NCI-H2196 (cell line): Measurements from ENCODE around the gene HLCS.

ENCODE experiments used
- DNase-seq: peaks from one replicate; lab custom pipeline; 2025; ENCODE audit not compliant: unreplicated experiment; lab: John Stamatoyannopoulos, UW

HLCS gene

DNA sequence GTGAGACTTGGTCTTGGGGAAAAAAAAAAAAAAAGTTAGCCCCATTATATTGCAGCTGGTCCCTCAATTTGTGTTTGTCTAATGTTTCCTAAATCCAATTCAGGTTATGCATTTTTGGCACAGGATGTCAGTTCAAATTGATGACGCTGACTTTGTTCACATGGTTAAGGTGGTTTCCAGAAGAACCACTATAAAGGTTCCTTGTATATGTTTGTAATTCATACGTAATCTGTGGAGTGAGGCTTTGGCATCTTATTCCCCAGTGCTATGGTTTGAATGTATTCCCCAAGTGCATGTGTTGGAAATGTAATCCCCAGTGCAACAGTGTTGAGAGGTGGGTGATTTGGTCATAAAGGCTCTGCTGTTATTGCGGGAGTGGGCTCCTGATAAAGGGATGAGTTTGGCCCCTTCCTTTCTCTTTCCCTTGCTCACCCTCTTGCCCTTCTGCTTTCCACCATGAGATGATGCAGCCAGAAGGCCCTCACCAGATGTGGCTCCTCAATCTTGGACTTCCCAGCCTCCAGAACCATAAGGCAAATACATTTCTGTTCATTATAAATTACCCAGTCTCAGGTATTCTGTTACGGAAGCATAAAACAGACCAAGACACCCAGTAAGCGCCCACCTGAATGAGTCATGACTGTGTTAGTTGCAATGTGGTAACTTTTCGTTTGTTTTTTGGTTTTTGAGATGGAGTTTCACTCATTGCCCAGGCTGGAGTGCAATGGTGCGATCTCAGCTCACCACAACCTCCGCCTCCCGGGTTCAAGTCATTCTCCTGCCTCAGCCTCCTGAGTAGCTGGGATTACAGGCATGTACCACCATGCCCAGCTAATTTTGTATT lies 19.5 kb upstream of the HLCS start:
- DNase-seq: no peak

DNA sequence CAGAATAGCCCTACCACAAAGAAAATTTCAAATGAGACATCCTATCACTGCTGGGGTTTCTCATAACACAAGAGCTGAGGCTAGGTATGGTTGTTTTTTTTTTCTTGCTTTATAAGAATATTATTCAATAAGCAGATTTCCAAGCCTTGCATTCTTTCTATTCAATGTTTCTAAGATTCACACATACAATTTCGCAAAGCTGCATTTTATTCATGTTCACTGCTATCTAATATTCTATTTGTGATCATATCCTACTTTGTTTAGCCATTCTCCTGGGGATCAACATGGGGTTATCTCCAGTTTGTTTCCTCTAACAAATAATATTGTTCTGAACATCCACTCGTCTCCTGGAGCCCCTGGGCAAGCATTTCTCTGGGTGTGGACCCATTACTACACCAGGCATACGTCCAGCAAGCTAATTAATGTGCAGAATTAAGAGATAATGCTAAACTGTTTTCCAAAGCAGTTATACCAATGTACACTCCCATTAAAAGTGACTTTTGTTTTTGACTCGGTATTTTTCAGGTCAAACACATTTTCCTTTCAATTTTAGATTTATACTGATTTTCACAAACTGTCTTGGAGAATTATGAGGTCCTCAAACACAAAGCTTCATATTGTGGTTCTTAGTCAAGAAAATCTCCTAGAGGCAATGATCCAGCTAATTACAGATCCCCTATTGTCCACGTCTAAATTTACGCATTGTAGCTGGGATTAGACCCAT lies 15.7 kb upstream of the HLCS start:
- DNase-seq: no peak

DNA sequence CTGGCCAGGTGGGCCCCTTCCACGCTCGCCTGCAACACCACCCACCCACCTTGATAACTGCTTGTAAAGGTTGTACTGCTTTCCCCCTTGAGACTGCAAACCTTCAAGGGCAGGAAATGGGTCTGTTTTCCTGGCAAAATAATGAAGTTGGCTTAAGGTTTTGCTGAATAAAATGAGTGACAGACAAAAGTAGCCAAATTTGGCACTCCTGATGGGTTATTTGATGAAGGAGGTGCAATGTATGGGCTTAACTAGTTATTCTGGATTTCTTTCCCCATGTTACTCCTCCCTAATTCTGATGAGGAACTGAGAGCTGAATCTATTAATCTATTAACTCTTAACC lies 14.6 kb upstream of the HLCS start:
- DNase-seq: no peak

GRCh38 chr21:36980280-36981048 lies 14.0 kb upstream of the HLCS start:
- peak; percentile 51 for DNase-seq

- peak; percentile 46 for DNase-seq
Measured at GRCh38 chr21:36976882-36977651, 10.6 kb upstream of the HLCS start.

DNA sequence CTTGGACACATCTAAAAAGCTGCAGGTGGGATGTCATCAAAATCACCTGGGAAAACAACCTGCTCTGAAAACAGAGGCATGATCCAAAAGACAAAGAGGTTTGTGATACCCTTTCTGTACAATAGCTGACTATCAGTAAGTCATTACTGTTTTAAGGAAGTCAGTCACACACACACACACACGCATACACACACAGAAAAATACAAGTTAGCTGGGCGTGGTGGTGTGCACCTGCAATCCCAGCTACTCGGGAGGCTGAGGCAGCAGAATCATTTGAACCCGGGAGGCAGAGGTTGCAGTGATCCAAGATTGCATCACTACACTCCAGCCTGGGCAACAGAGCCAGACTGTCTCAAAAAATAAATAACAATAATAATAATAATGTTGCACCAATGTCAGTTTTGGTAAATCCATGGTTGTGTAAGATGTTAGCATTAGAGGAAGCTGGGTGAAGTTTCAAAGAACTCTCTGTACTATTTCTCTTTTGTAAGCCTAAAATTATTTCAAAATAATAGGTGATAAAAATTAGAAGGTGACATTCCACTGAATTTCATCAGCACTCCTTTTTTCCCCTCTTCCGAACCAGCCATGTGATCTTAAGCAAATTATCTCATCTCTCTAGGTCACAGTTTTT lies 9.9 kb upstream of the HLCS start:
- no peak for DNase-seq

- DNase-seq: no peak
Measured at GRCh38 chr21:36974851-36975192, 8.4 kb upstream of the HLCS start.

DNA sequence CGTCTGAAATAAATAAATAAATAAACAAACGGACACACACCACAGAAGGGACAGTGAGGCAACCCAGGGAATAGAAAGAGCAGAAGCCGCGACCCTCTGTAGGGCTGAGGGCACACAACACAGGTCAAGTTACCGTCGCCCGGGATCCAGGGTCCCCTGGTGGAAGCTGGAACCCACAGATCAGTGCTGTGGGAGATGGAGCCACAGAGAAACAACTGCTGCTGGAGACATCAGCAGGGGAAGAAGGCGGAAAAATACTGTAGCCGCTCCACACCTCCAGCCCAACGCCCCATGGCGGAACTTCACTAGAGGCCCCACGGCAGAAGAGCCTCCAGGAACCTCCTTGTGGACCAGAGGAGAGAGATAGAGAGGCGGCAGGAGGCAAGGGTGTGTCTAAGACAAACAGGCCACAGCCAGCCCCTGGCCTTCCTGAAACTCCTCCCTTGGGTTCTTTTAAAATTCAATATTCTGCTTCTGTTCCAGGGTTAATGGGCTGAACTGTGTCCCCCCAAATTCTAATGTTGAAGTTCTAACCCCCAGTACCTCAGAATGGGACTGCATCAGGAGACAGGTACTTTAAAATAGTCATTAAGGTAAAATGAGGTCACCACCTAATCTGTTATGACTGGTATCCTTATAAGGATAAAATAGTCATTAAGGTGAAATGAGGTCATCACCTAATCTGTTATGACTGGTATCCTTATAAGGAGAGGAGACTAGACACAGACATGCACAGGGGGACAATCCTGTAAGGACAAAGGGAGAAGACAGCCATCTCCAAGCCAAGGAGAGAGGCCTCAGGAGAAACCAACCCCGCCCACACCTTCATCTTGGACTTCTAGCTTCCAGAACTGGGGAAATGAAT lies 7.7 kb upstream of the HLCS start:
- peak; percentile 18 for DNase-seq

- no peak for DNase-seq
Measured at GRCh38 chr21:36968976-36969375, 2.5 kb upstream of the HLCS start.

DNA sequence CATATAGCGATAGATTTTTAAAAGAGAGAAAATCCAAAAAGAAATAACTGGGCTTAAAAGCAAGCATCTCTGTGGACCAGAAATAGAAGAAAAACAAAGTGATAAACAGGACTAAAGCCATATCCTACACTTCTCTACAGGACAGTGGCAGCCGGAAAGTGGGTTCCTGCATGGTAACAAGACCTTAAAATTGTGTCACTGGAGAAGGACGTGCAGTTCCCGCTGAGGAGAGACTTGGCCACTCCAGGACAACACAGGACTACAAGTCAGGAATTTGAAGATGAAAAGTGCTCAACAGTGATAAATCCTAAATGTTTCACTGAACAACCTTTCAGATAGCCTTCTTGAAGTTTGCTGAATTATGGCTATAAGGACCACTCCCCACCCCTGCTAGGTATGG lies 1.9 kb upstream of the HLCS start:
- no peak for DNase-seq

GRCh38 chr21:36966821-36967768 lies 626 bp upstream of the HLCS start:
- peak; percentile 39 for DNase-seq

GRCh38 chr21:36965720-36966065 lies 776 bp downstream of the HLCS start:
- DNase-seq: no peak

DNA sequence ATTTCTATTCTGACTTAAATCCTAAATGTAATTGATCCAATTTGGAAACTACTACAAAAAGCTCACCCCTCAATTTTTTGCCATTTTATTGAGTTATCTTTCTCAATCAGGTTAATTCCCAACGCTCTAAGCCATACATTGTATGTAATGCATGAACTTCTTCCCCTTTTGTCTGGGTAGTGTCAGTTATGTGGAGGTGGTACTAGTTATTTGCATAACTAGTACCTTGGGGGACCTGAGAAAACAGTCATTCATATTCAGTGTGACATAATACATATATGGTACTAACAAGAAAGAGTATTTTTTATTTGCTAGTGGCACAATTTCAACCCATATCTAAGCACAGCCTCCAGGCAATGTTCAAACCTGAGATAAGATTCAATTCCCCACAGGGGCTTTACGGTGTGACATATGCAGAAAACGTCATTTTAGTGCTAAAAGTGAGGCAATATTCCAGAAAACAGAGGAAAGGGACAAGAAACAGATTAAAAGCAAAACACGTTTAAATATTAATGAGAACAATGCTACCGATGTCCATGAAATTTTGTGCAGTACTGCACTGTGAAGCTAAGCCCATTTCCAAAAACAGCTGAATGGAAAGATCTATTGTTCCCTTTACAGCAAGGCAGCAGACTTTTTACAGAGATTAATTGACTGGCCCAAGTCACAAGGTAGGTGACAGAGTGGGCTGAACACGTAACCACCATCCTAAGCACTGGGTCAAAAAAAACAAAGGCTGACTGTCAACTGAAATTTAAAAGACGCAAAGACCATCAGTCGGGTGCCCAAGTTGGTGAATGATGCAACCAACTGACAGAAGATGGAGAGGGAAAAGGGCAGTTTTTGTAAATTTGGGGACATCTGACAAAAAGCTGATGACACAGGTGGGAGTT lies 1.4 kb downstream of the HLCS start:
- DNase-seq: no peak

DNA sequence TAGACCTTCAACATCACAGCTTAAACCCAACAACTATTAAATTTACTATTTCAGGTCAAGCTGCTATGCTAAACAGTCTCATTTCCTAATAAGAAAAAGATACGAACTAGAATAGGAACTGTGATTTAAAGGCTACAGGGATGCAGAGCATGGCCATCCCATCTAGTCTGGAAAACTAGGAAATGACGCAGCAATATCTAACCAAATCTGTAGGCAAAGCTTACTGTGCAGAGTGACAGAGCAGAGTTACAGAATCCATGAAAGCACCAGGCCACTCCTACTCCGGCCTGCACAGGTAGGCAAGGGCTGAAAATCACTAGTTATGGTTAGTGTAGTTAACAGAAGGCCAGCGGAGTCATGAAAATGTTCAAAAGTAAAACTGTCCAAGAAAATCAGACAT lies 2.1 kb downstream of the HLCS start:
- DNase-seq: no peak

GRCh38 chr21:36962098-36962780 lies 4.2 kb downstream of the HLCS start:
- DNase-seq: no peak

- no peak for DNase-seq
Measured at GRCh38 chr21:36960676-36961284, 5.7 kb downstream of the HLCS start.
